Activated CD8-positive, alpha-beta memory T cell treated with anti-CD3 and anti-CD28 coated beads for 24 hours (primary cell): Measurements from ENCODE around the gene USB1.

ENCODE experiments used
- DNase-seq: peaks from one replicate; pipeline ENCODE4 v3.0.0-alpha.2; 2020

Gene USB1

DNA sequence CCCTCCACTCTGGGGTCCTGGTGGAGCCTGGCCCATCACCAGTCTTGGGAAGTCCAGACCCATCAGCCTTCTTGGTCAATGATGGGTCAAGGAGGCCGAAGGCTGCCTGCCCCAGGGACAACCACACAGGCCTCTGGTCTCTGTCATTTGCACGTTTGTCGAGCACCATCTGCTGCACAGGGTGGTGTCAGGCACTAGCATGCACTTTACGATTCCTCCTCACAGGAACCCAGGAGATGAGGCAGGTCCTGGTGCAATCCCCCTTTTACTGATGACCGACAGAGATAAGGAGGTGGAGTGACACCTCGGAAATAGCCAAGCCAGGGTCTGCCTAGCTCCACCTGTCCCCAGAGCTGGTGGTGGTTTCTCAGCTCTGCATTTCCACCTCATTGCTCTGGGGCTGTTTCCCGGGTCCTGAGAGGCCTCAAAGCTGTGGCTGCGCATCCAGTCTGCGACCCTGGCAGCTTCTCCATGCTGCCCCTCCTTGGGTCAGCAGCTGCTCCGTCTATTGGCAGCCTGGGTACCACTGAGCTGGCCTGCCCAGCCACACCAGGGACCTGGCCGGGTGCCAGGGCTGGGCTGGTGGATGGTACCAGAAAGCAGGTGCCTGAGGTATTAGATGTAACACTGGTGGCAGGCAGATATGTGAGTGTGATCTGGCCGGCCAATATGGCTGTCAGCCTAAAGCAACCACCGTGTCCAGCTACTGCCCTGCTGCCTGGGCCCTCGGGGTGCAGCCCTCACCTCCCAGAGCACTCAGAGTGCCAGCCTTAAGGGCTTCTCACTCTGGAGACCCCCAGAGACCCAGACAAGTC lies 34.4 kb downstream of the USB1 start:
- DNase-seq: no peak

DNA sequence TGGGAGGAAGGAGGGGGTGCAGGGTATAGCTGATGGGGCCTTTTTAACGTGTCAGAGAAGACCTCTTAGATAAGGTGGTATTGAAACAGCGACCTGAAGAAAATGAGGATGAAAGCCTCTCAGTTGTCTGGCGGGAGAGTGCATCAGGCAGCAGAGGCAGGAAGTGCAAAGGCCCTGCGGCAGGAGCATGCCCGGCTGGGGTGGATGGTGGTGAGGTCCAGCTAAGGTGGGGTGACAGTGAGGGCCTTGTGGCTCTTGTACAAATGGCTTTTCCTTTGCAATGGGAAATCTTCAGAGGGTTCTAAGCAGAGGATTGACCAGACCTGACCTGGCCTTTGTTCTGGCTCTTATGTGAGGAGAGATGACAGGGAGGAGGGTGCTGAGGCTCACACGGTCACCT lies 35.7 kb downstream of the USB1 start:
- no peak for DNase-seq

- DNase-seq: no peak
These were observed 36.3 kb downstream of the USB1 start for GRCh38 chr16:58037365-58038057.

DNA sequence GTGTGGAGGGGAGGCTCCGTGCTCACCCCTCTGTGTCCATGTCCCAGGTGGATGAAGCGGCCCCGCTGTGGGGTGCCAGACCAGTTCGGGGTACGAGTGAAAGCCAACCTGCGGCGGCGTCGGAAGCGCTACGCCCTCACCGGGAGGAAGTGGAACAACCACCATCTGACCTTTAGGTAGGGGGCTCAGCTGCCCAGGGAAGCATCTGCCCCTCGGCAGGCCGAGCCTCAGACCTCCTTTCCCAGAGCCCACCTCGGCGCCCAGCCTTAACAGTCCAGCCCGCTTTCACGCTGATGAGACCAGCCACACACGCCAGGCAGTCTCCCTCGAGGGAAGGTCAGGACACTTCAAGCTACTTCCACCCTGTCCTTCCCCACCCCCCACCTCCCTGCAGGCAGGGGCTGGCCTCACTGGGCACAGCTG lies 37.0 kb downstream of the USB1 start:
- no peak for DNase-seq

DNA sequence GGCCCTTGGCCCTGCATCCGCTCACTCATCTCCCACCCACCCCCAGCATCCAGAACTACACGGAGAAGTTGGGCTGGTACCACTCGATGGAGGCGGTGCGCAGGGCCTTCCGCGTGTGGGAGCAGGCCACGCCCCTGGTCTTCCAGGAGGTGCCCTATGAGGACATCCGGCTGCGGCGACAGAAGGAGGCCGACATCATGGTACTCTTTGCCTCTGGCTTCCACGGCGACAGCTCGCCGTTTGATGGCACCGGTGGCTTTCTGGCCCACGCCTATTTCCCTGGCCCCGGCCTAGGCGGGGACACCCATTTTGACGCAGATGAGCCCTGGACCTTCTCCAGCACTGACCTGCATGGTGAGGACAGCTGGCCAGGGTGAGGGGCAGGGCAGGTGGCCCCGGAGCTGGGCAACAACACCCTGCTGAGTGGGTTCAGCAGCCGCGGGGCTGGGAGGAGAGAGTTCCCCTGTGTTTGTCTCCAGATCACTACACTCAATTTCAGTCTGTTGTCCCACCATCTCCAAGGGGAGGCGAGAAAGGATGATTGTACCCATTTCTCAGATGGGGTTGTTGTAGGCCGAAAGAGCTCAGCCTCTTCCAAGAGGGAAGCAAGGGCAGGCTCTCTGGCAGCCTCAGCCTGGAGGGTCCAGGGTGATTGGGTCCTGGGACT lies 38.8 kb downstream of the USB1 start:
- DNase-seq: no peak

- no peak for DNase-seq
These were observed 39.3 kb downstream of the USB1 start for GRCh38 chr16:58040496-58040846.

DNA sequence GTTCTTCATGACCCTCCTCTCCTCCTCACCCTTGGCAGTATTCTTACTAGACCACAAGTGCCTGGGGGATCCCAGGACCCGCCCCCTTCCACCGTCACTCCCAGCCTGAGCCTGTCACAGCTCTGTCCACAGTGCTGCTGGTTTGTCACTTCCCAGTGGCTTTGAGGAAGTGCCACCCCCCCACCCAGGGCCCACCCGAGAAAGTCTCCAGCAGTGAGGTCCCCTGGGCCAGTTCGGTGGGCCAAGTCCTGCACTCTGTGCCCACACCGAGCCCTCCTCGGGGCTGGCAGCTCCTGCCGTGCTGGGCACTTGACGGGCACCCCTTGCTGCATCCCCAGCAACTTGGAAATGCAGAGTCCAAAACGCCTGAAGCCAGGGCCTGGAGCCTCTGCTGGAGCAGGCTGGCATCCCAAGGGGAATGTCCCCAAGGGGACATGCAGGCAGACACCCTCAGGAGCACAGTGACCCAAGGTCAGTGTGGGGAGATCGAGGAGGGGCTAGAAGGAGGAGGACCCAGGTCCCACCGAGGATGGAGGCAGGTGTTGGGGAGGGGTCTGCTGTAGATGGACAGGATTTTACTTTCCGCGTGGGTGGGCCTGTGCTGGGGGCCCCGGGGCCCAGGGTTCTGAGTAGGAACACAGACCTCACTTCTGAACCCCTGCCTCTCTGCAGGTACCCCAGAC lies 39.9 kb downstream of the USB1 start:
- DNase-seq: no peak

DNA sequence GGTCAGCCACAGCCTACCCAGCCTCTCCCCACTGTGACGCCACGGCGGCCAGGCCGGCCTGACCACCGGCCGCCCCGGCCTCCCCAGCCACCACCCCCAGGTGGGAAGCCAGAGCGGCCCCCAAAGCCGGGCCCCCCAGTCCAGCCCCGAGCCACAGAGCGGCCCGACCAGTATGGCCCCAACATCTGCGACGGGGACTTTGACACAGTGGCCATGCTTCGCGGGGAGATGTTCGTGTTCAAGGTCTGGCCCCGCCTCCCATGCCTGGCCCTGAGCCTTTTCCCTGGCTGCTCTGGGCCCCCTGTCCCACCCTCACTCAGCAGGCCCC lies 40.4 kb downstream of the USB1 start:
- DNase-seq: no peak

GRCh38 chr16:58042001-58042885 lies 41.0 kb downstream of the USB1 start:
- no peak for DNase-seq

- DNase-seq: no peak
These were observed 41.8 kb downstream of the USB1 start for GRCh38 chr16:58042886-58043515.

GRCh38 chr16:58043571-58044155 lies 42.5 kb downstream of the USB1 start:
- DNase-seq: no peak

DNA sequence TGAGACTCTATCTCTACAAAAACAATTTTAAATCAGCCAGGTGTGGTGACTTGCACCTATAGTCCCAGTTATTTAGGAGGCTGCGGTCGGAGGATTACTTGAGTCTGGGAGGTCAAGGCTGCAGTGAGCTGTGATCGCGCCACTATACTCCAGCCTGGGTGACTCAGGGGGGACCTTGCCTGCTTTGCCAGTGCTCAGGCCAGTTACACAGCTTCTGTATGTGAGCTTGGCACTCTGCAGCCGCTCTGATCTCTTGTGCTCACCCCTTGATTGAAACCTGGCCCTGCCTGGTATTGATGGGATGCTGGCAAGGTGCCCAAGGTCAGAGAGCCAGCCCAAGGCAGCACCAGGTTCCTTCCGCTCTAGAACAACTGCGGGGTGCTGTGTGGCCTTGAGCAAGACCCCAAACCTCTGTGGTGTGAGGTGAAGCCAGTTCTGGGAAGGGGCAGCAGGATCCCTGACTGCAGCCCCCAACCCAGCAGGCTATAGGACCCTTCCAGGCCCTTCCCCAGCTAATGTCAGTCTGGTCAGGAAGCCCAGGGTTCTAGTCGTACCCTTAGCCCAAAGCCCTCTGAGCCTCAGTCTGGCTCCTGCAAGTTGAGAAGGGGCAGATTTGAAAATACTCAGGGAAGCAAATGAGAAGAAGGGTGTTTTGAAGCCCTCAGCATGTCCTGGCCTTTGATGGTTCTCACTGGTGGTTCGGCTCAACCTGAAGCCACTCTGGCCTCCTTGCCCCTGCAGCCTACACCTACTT lies 43.2 kb downstream of the USB1 start:
- no peak for DNase-seq

GRCh38 chr16:58045096-58045495 lies 43.9 kb downstream of the USB1 start:
- DNase-seq: no peak

DNA sequence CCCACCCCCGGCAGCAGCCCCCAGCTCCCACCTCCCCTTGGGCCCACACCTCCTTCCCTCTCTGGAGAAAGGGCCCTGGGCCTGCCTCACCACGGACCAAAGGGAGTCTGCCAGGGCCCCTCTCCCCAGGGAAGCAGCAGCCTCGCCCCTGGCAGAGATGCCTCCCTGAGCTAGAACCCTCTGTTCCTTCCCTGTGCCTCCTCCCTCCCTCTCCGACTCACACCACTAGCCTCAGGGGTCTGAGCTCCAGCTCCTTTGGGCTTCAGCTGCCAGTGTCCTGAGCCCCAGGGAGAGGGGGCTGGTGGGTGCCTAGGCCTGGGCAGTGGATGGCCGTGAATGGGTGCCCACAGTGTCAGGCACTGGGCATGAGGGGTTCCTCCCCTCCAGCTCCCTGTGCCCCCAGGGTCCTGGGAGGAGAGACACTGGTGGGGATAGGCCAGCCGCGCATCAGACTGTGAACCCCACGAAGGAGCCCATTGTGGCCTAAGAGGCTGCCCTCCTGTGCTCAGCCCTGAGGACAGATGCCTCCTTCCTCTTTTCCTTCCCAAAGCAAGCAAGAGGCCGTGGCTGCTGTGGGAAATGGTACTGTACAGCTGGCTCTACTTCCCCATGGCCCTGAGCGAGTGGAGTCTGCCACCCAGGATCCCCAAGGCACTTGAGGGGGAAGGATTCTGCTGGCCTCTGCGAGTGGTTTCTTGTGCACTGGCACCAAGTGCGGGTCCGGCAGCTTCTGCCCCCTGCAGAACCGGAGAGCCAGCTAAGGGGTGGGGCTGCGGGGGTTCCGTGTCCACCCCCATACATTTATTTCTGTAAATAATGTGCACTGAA lies 45.1 kb downstream of the USB1 start:
- DNase-seq: no peak

GRCh38 chr16:58046936-58047335 lies 45.7 kb downstream of the USB1 start:
- DNase-seq: no peak

- DNase-seq: no peak
These were observed 46.5 kb downstream of the USB1 start for GRCh38 chr16:58047557-58048348.

DNA sequence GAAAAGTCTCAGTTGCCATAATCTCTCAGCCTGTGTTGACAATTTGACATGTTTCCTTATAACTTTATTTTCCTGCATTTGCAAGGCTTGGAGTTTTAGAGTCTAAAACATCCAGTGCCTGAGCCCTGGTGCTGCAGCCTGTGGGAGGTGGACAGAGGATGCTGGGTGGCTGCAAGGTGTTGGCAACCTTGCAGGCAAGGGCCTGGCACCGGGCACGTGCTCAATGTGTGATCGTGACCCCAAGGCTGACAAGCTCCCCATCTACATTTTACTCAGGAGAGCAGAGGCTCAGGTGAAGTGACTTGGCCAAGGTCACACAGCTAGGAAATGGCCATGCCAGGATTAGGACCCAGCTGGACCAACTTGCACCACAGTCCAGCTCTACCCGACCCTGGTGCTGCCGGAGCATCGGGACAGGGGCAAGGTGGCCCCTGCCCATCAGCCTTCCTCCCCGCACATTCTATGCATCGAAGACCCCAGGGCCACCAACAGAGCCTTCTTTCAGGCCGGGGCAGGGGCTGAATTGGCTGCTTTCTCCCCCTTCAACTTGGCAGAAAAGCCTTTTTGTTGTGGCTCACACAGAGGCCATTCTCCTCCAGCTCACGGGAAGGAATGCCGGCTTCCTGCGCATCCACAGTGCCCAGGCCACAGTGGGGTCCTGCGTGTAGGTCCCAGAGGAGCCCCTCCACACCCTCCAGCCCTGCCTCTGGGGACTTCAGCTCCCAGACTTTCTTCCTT lies 47.5 kb downstream of the USB1 start:
- DNase-seq: no peak
